ENCODE results near the gene MMP8.
"Not testable (repeated sequence)": the region's sequence is repeated elsewhere in the genome, so short reads cannot be mapped to it uniquely, and the experiment has no call there.

The MMP8 gene

GRCh38 chr11:102724904-102725500 is at the start of gene MMP8:
MMP8 (minus strand) TSS chr11:102724954; CDS start chr11:102724855, 99 bp downstream.
- no peak for DNase-seq

- no peak for DNase-seq
Observed at GRCh38 chr11:102773386-102773785, 48.6 kb upstream of the MMP8 start.

GRCh38 chr11:102771351-102771750 is 46.6 kb upstream of the MMP8 start:
- no peak for DNase-seq

- DNase-seq: no peak
Observed at GRCh38 chr11:102770191-102770590, 45.4 kb upstream of the MMP8 start.

- no peak for DNase-seq
Observed at GRCh38 chr11:102767800-102768199, 43.0 kb upstream of the MMP8 start.

GRCh38 chr11:102763440-102763839 is 38.7 kb upstream of the MMP8 start:
- DNase-seq: no peak

GRCh38 chr11:102762361-102762767 is 37.6 kb upstream of the MMP8 start:
- DNase-seq: no peak

GRCh38 chr11:102761646-102762238 is 37.0 kb upstream of the MMP8 start:
- no peak for DNase-seq

- no peak for DNase-seq
Observed at GRCh38 chr11:102760344-102761035, 35.7 kb upstream of the MMP8 start.

GRCh38 chr11:102757823-102758549 is 33.2 kb upstream of the MMP8 start:
- no peak for DNase-seq

- DNase-seq: no peak
Observed at GRCh38 chr11:102753267-102753666, 28.5 kb upstream of the MMP8 start.

GRCh38 chr11:102751673-102752072 is 26.9 kb upstream of the MMP8 start:
- DNase-seq: no peak

GRCh38 chr11:102749101-102749722 is 24.5 kb upstream of the MMP8 start:
- no peak for DNase-seq

GRCh38 chr11:102746746-102747578 is 22.2 kb upstream of the MMP8 start:
- peak; percentile 25 for DNase-seq

- DNase-seq: no peak
Observed at GRCh38 chr11:102734650-102735049, 9.9 kb upstream of the MMP8 start.

GRCh38 chr11:102733232-102733875 is 8.6 kb upstream of the MMP8 start:
- DNase-seq: peak; percentile 68

GRCh38 chr11:102730944-102731343 is 6.2 kb upstream of the MMP8 start:
- DNase-seq: not testable (repeated sequence)

GRCh38 chr11:102729849-102730815 is 5.4 kb upstream of the MMP8 start:
- no peak for DNase-seq

GRCh38 chr11:102727890-102728289 is 3.1 kb upstream of the MMP8 start:
- no peak for DNase-seq

- DNase-seq: no peak
Observed at GRCh38 chr11:102722821-102723220, 1.9 kb downstream of the MMP8 start.
